MM.1S (cell line): ENCODE results near the gene ZSCAN25.

Experiments
- CTCF ChIP-seq: fragments of 300-600 bp; sonication (generic); IDR thresholded peaks from 2 replicates; pipeline ENCODE4 v1.5.1; 2016; ENCODE audit warnings: antibody characterized with exemption, low read length, mixed read lengths
- EZH2 ChIP-seq: fragments of 300-600 bp; sonication (generic); optimal IDR thresholded peaks from 2 replicates; pipeline ENCODE3; 2017; ENCODE audit warnings: low read depth, mild to moderate bottlenecking, antibody characterized with exemption, low read length, mixed read lengths
- EZH2phosphoT487 ChIP-seq: fragments of 300-600 bp; sonication (generic); IDR thresholded peaks from 2 replicates; pipeline ENCODE4 v1.6.1; 2018; ENCODE audit warnings: antibody characterized with exemption, low read length

GRCh38 chr7:99638731-99639130, 22.0 kb downstream of the ZSCAN25 start:
- TF ChIP-seq CTCF, result no peak
- no peak for TF ChIP-seq EZH2phosphoT487
- no peak for TF ChIP-seq EZH2
